Suprapubic skin (tissue), 3 donors: ENCODE measurements around the gene PRR11.

Source experiments
- POLR2A ChIP-seq, 2 donors: fragments of 450-650 bp; IDR thresholded peaks; one replicate each; pipeline ENCODE4 v1.6.1; 2017; ENCODE audit warnings: antibody characterized with exemption in 2 of 2, mild to moderate bottlenecking in 2 of 2, moderate library complexity in 2 of 2
- TF ChIP-seq, protein P1 (sequence below), 2 donors: fragments of 200-600 bp in 1 of 2; fragments of 450-650 bp in 1 of 2; sonication (generic) in 1 of 2; IDR thresholded peaks; one replicate each; pipeline ENCODE4 v1.5.1; 2016 to 2019; ENCODE audit warnings: antibody characterized with exemption in 2 of 2, mild to moderate bottlenecking in 1 of 2, moderate library complexity in 1 of 2

DNA sequence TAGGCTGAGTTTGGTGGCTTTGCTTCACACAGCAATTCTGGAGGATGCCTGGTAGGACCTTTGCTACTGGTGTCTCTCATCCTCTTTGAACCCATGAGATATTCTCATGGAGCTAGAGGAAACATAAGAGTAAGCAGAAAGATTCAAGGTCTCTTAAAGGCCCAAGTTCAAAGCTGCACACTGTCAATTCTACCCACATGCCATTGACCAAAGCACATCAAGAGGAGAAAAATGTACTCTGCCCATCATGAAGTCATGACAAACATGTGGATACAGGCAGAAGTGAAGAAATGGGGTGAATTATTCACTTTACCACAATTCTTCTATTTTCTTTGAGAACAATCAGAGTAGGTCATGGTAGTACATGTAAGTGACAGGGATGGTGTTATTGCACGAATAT lies 13.7 kb upstream of the PRR11 start:
- no peak for TF ChIP-seq POLR2A (IDR thresholded peaks at IDR 0.05)
- TF ChIP-seq, protein P1, sequence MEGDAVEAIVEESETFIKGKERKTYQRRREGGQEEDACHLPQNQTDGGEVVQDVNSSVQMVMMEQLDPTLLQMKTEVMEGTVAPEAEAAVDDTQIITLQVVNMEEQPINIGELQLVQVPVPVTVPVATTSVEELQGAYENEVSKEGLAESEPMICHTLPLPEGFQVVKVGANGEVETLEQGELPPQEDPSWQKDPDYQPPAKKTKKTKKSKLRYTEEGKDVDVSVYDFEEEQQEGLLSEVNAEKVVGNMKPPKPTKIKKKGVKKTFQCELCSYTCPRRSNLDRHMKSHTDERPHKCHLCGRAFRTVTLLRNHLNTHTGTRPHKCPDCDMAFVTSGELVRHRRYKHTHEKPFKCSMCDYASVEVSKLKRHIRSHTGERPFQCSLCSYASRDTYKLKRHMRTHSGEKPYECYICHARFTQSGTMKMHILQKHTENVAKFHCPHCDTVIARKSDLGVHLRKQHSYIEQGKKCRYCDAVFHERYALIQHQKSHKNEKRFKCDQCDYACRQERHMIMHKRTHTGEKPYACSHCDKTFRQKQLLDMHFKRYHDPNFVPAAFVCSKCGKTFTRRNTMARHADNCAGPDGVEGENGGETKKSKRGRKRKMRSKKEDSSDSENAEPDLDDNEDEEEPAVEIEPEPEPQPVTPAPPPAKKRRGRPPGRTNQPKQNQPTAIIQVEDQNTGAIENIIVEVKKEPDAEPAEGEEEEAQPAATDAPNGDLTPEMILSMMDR (IDR thresholded peaks at IDR 0.05), result no peak
